ENCODE data around the gene DBH.
A peak's percentile ranks its signal among the peaks of the same experiment; 100 is the strongest.

The DBH gene

GRCh38 chr9:133604856-133605255, 31.3 kb upstream of the DBH start:
- DNase-seq = no peak

- DNase-seq = no peak
Measured at GRCh38 chr9:133605446-133605845, 30.7 kb upstream of the DBH start.

- no peak for DNase-seq
Measured at GRCh38 chr9:133605856-133606707, 30.1 kb upstream of the DBH start.

GRCh38 chr9:133606708-133607025, 29.5 kb upstream of the DBH start:
- no peak for DNase-seq

- no peak for DNase-seq
Measured at GRCh38 chr9:133607381-133607780, 28.8 kb upstream of the DBH start.

- DNase-seq = no peak
Measured at GRCh38 chr9:133607976-133608375, 28.2 kb upstream of the DBH start.

GRCh38 chr9:133608382-133608781, 27.8 kb upstream of the DBH start:
- DNase-seq = no peak

GRCh38 chr9:133608889-133609288, 27.3 kb upstream of the DBH start:
- DNase-seq = no peak

GRCh38 chr9:133609311-133610098, 26.7 kb upstream of the DBH start, which contains the start of gene FAM163B:
Gene FAM163B, minus strand, starts transcription at chr9:133609389. Its CDS starts 29,166 bp downstream, at chr9:133580223.
- peak; percentile 14 for DNase-seq

- no peak for DNase-seq
Measured at GRCh38 chr9:133610845-133611244, 25.3 kb upstream of the DBH start.

GRCh38 chr9:133612051-133612450, 24.1 kb upstream of the DBH start:
- no peak for DNase-seq

GRCh38 chr9:133612816-133613215, 23.3 kb upstream of the DBH start:
- no peak for DNase-seq

- DNase-seq = no peak
Measured at GRCh38 chr9:133613432-133613831, 22.7 kb upstream of the DBH start.

GRCh38 chr9:133614056-133614455, 22.1 kb upstream of the DBH start:
- DNase-seq = no peak

GRCh38 chr9:133614678-133615077, 21.5 kb upstream of the DBH start:
- DNase-seq = no peak

GRCh38 chr9:133615186-133615585, 21.0 kb upstream of the DBH start:
- DNase-seq = no peak

GRCh38 chr9:133615606-133616188, 20.5 kb upstream of the DBH start:
- DNase-seq = no peak

GRCh38 chr9:133616643-133617405, 19.3 kb upstream of the DBH start:
- DNase-seq = no peak

GRCh38 chr9:133618726-133619125, 17.4 kb upstream of the DBH start:
- no peak for DNase-seq

GRCh38 chr9:133619791-133620190, 16.4 kb upstream of the DBH start:
- no peak for DNase-seq

GRCh38 chr9:133621725-133622267, 14.4 kb upstream of the DBH start:
- DNase-seq = no peak

- no peak for DNase-seq
Measured at GRCh38 chr9:133622555-133622954, 13.6 kb upstream of the DBH start.

Data from fibroblast of skin of abdomen (primary cell).